ENCODE measurements around the gene KIR3DL3. TPM values are rescaled to one million over a fixed set of nuclear protein-coding genes. Genes with fewer than 3 reads are reported as not detected.

The KIR3DL3 gene
- total and polyA plus RNA-seq, 4 donors: not detected

DNA sequence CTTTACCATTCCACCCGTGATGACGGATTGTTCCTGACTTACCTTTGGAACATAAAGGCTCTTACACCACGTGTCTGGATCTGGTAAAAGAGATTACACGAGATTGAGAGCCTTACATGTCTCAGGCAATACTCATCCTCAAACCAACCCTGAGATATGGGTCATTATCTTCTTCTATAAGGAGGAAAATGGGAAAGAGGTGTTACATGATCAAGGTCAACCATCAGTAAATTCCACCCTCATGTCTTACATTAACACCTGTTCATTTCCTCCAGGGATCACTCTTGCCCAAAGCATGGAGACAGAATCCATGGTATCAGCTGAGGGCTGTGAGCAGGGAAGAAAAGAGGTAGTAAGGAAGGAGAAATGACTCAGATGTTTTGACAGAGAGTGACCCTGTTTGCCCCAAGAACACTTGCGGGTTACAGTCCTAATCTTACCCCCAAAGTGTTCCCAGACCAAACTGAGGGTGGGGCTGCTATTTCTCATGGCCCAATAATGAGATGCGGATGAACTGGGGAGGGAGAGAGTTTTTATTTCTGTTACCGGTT is 41.9 kb upstream of the KIR3DL3 start:
- Histone ChIP-seq H3K4me1 (ENCODE audit: control insufficient read depth in 5 of 5, insufficient read depth in 5 of 5, low read length in 5 of 5) (no peaks in the 10 kb centered on the region), H3K27me3 (ENCODE audit: control insufficient read depth in 3 of 3, insufficient read depth in 3 of 3, low read length in 2 of 3) (no peaks in the 10 kb centered on the region), H3K9ac (ENCODE audit: insufficient read depth in 1 of 2, low read length in 2 of 2) (no peak overlapping the region), H3K27ac (ENCODE audit: low read depth in 1 of 2, low read length in 1 of 2) (no peak overlapping the region), H3K9me3 (ENCODE audit: control insufficient read depth in 4 of 4, insufficient read depth in 3 of 4, low read length in 3 of 4) (no peaks in the 10 kb centered on the region), H3K4me3 (no peak overlapping the region), H3K36me3 (ENCODE audit: control insufficient read depth in 4 of 4, insufficient read depth in 4 of 4, low read length in 4 of 4) (no peaks in the 10 kb centered on the region)
- TF ChIP-seq, protein P1, sequence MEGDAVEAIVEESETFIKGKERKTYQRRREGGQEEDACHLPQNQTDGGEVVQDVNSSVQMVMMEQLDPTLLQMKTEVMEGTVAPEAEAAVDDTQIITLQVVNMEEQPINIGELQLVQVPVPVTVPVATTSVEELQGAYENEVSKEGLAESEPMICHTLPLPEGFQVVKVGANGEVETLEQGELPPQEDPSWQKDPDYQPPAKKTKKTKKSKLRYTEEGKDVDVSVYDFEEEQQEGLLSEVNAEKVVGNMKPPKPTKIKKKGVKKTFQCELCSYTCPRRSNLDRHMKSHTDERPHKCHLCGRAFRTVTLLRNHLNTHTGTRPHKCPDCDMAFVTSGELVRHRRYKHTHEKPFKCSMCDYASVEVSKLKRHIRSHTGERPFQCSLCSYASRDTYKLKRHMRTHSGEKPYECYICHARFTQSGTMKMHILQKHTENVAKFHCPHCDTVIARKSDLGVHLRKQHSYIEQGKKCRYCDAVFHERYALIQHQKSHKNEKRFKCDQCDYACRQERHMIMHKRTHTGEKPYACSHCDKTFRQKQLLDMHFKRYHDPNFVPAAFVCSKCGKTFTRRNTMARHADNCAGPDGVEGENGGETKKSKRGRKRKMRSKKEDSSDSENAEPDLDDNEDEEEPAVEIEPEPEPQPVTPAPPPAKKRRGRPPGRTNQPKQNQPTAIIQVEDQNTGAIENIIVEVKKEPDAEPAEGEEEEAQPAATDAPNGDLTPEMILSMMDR (IDR thresholded peaks at IDR 0.05; ENCODE audit: control extremely low read depth, extremely low read depth): no peak
- no peak for DNase-seq
- 55 to 56% methylated on average over 7 of the region's 7 CpGs for WGBS, 2 donors
- no peak for ATAC-seq (ENCODE audit: insufficient read depth, low FRiP score)

DNA sequence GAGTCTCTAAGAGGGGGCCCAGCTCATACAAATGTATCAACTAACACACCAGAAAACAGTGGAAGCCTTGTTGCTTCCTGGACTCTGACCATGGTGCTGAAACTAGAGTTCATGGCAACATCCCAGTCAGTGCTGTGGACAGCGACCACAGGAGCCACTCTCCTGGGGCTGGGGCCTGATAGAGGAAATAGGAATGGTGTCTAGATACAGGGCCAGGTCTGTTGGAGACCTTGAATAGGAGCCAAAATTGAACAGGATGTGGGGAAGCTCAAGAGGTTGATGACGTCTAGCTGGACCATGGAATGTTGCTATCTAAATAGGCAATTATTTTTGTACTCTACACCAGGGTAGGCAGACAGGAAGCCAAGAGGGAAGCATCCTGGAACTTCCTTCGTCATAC is 39.7 kb upstream of the KIR3DL3 start:
- Histone ChIP-seq H3K9ac (ENCODE audit: insufficient read depth in 1 of 2, low read length in 2 of 2) (no peak overlapping the region), H3K9me3 (ENCODE audit: control insufficient read depth in 4 of 4, insufficient read depth in 3 of 4, low read length in 3 of 4) (no peaks in the 10 kb centered on the region), H3K36me3 (ENCODE audit: control insufficient read depth in 4 of 4, insufficient read depth in 4 of 4, low read length in 4 of 4) (no peaks in the 10 kb centered on the region), H3K27me3 (ENCODE audit: control insufficient read depth in 3 of 3, insufficient read depth in 3 of 3, low read length in 2 of 3) (no peaks in the 10 kb centered on the region), H3K27ac (ENCODE audit: low read depth in 1 of 2, low read length in 1 of 2) (no peak overlapping the region), H3K4me3 (no peak overlapping the region), H3K4me1 (ENCODE audit: control insufficient read depth in 5 of 5, insufficient read depth in 5 of 5, low read length in 5 of 5) (no peaks in the 10 kb centered on the region)
- DNase-seq (peak; percentile 29 to 64 (median 31)), ATAC-seq (ENCODE audit: insufficient read depth, low FRiP score) (no peak)
- 23 to 31% methylated on average over 3 of the region's 3 CpGs for WGBS, 2 donors
- TF ChIP-seq, protein P1 (IDR thresholded peaks at IDR 0.05; ENCODE audit: control extremely low read depth, extremely low read depth): no peak

DNA sequence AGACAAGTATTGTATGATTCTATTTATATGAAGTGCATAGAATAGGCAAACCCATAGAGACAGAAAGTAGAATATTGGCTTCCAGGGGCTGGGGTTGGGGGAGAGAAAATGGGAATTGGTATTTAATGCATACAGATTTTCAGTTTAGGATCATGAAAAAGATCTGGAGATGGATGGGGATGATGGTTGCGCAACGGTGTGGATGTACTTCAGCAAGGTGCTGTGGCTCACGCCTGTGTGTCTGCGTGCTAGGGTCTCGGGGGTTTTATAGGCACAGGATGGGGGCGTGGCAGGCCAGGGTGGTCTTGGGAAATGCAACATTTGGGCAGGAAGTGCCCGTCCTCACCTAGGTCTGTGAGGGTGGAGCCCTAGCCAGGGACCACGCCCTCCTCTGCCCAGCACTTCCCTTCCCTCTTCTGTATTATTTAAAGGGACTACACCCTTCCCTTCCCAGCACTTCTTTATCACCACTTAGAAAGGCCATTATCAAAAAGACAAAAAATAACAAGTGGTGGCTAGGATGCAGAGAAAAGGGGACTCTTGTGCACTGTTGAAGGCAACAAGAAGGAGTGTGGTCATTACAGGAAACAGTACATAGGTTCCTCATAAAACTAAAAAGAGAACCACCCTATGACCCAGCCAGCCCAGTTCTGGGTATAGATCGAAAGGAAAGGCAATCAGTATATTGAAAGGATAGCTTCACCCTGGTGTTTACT is 32.5 kb upstream of the KIR3DL3 start:
- no peaks in the 10 kb centered on the region for H3K9me3 ChIP-seq (ENCODE audit: control insufficient read depth in 4 of 4, insufficient read depth in 3 of 4, low read length in 3 of 4)
- H3K27me3 ChIP-seq (ENCODE audit: control insufficient read depth in 3 of 3, insufficient read depth in 3 of 3, low read length in 2 of 3): no peaks in the 10 kb centered on the region
- TF ChIP-seq, protein P1 (IDR thresholded peaks at IDR 0.05; ENCODE audit: control extremely low read depth, extremely low read depth): no peak
- H3K9ac ChIP-seq (ENCODE audit: insufficient read depth in 1 of 2, low read length in 2 of 2): no peak overlapping the region
- ATAC-seq (ENCODE audit: insufficient read depth, low FRiP score) (no peak), DNase-seq (no peak)
- no peak overlapping the region for H3K4me3 ChIP-seq
- 59 to 66% methylated on average over 9 of the region's 9 CpGs for WGBS, 2 donors
- no peaks in the 10 kb centered on the region for H3K36me3 ChIP-seq (ENCODE audit: control insufficient read depth in 4 of 4, insufficient read depth in 4 of 4, low read length in 4 of 4)
- H3K4me1 ChIP-seq (ENCODE audit: control insufficient read depth in 5 of 5, insufficient read depth in 5 of 5, low read length in 5 of 5): no peaks in the 10 kb centered on the region
- H3K27ac ChIP-seq (ENCODE audit: low read depth in 1 of 2, low read length in 1 of 2): no peak overlapping the region

DNA sequence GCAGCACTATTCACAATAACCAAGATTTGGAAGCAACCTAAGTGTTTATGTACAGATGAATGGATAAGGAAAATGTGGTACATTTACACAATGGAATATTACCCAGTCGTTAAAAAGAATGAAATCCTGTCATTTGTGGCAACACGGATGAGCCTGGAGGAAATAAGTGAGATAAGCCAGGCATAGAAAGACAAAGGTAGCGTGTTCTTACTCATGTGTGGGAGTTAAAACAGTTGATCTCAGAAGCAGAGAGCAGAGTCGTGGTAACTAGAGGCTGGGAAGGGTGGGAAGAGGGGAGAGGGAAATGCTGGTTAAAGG is 32.0 kb upstream of the KIR3DL3 start:
- H3K36me3 ChIP-seq (ENCODE audit: control insufficient read depth in 4 of 4, insufficient read depth in 4 of 4, low read length in 4 of 4): no peaks in the 10 kb centered on the region
- H3K4me1 ChIP-seq (ENCODE audit: control insufficient read depth in 5 of 5, insufficient read depth in 5 of 5, low read length in 5 of 5): no peaks in the 10 kb centered on the region
- no peaks in the 10 kb centered on the region for H3K9me3 ChIP-seq (ENCODE audit: control insufficient read depth in 4 of 4, insufficient read depth in 3 of 4, low read length in 3 of 4)
- ATAC-seq (ENCODE audit: insufficient read depth, low FRiP score): no peak
- H3K9ac ChIP-seq (ENCODE audit: insufficient read depth in 1 of 2, low read length in 2 of 2): no peak overlapping the region
- no peak overlapping the region for H3K27ac ChIP-seq (ENCODE audit: low read depth in 1 of 2, low read length in 1 of 2)
- TF ChIP-seq, protein P1 (IDR thresholded peaks at IDR 0.05; ENCODE audit: control extremely low read depth, extremely low read depth): no peak
- H3K4me3 ChIP-seq: no peak overlapping the region
- DNase-seq: no peak
- no peaks in the 10 kb centered on the region for H3K27me3 ChIP-seq (ENCODE audit: control insufficient read depth in 3 of 3, insufficient read depth in 3 of 3, low read length in 2 of 3)
- 69 to 79% methylated on average over 4 of the region's 4 CpGs for WGBS, 2 donors

Data from lung (tissue), 12 donors.